ENCODE data around the gene KCNH2. TPM values are rescaled to one million over a fixed set of nuclear protein-coding genes. Genes with fewer than 3 reads are reported as not detected.

The KCNH2 gene
- total and polyA plus RNA-seq, 2 experiments from 2014 or later = 2.6 to 14.7 TPM

GRCh38 chr7:150972023-150972468 lies 6.1 kb downstream of the KCNH2 start:
- H3K9me2 ChIP-seq (ENCODE audit: insufficient read depth) = no peaks in the 10 kb centered on the region
- peaks cover 26% of the 10 kb centered on the region for H3K27me3 ChIP-seq (ENCODE audit: insufficient read depth)
- no peak overlapping the region for H2AFZ ChIP-seq
- H3F3A ChIP-seq (replicated peaks; ENCODE audit: low read depth) = no peaks in the 10 kb centered on the region
- no peaks in the 10 kb centered on the region for H4K20me1 ChIP-seq (replicated peaks; ENCODE audit: insufficient read depth)
- H3K4me2 ChIP-seq = no peak overlapping the region
- H3K79me2 ChIP-seq (replicated peaks; ENCODE audit: insufficient read depth) = no peaks in the 10 kb centered on the region
- Mint-ChIP-seq H3K4me1 (peaks cover 55% of the 10 kb centered on the region), H3K27me3 (ENCODE audit: insufficient read depth, low read depth, poor library complexity) (peaks cover 35% of the 10 kb centered on the region), H3K27ac (no peak overlapping the region), H3K9me3 (no peaks in the 10 kb centered on the region), H3K36me3 (ENCODE audit: low read depth) (no peaks in the 10 kb centered on the region), H3K4me3 (no peak overlapping the region)
- DNase-seq (ENCODE audit: low spot score) (no peak), ATAC-seq (no peak)
- no peak overlapping the region for H3K27ac ChIP-seq (ENCODE audit: low read depth)
- H3K4me3 ChIP-seq = no peak overlapping the region
- peaks cover 37% of the 10 kb centered on the region for H3K4me1 ChIP-seq (ENCODE audit: insufficient read depth)
- TF ChIP-seq CREB1 (CRISPR knock-in tag; IDR thresholded peaks at IDR 0.05; ENCODE audit: low read depth) (no peak), ZNF114 (CRISPR knock-in tag; IDR thresholded peaks at IDR 0.05) (no peak), STAT1 (IDR thresholded peaks at IDR 0.05; ENCODE audit: unreplicated experiment) (no peak), POLR2AphosphoS5 (IDR thresholded peaks at IDR 0.05; ENCODE audit: low read depth) (no peak), JUNB (IDR thresholded peaks at IDR 0.05; ENCODE audit: unreplicated experiment) (no peak), EZH2phosphoT487 (IDR thresholded peaks at IDR 0.05; ENCODE audit: unreplicated experiment) (no peak), ETS1 (IDR thresholded peaks at IDR 0.05) (no peak), ZNF331 (CRISPR knock-in tag; IDR thresholded peaks at IDR 0.05; ENCODE audit: low read depth) (no peak), EZH2 (IDR thresholded peaks at IDR 0.05; ENCODE audit: low read depth, unreplicated experiment) (no peak), NANOG (IDR thresholded peaks at IDR 0.05; ENCODE audit: borderline replicate concordance) (no peak)
- TF ChIP-seq, protein P1, sequence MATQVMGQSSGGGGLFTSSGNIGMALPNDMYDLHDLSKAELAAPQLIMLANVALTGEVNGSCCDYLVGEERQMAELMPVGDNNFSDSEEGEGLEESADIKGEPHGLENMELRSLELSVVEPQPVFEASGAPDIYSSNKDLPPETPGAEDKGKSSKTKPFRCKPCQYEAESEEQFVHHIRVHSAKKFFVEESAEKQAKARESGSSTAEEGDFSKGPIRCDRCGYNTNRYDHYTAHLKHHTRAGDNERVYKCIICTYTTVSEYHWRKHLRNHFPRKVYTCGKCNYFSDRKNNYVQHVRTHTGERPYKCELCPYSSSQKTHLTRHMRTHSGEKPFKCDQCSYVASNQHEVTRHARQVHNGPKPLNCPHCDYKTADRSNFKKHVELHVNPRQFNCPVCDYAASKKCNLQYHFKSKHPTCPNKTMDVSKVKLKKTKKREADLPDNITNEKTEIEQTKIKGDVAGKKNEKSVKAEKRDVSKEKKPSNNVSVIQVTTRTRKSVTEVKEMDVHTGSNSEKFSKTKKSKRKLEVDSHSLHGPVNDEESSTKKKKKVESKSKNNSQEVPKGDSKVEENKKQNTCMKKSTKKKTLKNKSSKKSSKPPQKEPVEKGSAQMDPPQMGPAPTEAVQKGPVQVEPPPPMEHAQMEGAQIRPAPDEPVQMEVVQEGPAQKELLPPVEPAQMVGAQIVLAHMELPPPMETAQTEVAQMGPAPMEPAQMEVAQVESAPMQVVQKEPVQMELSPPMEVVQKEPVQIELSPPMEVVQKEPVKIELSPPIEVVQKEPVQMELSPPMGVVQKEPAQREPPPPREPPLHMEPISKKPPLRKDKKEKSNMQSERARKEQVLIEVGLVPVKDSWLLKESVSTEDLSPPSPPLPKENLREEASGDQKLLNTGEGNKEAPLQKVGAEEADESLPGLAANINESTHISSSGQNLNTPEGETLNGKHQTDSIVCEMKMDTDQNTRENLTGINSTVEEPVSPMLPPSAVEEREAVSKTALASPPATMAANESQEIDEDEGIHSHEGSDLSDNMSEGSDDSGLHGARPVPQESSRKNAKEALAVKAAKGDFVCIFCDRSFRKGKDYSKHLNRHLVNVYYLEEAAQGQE (IDR thresholded peaks at IDR 0.05; ENCODE audit: unreplicated experiment) = no peak
- TF ChIP-seq, protein P2, sequence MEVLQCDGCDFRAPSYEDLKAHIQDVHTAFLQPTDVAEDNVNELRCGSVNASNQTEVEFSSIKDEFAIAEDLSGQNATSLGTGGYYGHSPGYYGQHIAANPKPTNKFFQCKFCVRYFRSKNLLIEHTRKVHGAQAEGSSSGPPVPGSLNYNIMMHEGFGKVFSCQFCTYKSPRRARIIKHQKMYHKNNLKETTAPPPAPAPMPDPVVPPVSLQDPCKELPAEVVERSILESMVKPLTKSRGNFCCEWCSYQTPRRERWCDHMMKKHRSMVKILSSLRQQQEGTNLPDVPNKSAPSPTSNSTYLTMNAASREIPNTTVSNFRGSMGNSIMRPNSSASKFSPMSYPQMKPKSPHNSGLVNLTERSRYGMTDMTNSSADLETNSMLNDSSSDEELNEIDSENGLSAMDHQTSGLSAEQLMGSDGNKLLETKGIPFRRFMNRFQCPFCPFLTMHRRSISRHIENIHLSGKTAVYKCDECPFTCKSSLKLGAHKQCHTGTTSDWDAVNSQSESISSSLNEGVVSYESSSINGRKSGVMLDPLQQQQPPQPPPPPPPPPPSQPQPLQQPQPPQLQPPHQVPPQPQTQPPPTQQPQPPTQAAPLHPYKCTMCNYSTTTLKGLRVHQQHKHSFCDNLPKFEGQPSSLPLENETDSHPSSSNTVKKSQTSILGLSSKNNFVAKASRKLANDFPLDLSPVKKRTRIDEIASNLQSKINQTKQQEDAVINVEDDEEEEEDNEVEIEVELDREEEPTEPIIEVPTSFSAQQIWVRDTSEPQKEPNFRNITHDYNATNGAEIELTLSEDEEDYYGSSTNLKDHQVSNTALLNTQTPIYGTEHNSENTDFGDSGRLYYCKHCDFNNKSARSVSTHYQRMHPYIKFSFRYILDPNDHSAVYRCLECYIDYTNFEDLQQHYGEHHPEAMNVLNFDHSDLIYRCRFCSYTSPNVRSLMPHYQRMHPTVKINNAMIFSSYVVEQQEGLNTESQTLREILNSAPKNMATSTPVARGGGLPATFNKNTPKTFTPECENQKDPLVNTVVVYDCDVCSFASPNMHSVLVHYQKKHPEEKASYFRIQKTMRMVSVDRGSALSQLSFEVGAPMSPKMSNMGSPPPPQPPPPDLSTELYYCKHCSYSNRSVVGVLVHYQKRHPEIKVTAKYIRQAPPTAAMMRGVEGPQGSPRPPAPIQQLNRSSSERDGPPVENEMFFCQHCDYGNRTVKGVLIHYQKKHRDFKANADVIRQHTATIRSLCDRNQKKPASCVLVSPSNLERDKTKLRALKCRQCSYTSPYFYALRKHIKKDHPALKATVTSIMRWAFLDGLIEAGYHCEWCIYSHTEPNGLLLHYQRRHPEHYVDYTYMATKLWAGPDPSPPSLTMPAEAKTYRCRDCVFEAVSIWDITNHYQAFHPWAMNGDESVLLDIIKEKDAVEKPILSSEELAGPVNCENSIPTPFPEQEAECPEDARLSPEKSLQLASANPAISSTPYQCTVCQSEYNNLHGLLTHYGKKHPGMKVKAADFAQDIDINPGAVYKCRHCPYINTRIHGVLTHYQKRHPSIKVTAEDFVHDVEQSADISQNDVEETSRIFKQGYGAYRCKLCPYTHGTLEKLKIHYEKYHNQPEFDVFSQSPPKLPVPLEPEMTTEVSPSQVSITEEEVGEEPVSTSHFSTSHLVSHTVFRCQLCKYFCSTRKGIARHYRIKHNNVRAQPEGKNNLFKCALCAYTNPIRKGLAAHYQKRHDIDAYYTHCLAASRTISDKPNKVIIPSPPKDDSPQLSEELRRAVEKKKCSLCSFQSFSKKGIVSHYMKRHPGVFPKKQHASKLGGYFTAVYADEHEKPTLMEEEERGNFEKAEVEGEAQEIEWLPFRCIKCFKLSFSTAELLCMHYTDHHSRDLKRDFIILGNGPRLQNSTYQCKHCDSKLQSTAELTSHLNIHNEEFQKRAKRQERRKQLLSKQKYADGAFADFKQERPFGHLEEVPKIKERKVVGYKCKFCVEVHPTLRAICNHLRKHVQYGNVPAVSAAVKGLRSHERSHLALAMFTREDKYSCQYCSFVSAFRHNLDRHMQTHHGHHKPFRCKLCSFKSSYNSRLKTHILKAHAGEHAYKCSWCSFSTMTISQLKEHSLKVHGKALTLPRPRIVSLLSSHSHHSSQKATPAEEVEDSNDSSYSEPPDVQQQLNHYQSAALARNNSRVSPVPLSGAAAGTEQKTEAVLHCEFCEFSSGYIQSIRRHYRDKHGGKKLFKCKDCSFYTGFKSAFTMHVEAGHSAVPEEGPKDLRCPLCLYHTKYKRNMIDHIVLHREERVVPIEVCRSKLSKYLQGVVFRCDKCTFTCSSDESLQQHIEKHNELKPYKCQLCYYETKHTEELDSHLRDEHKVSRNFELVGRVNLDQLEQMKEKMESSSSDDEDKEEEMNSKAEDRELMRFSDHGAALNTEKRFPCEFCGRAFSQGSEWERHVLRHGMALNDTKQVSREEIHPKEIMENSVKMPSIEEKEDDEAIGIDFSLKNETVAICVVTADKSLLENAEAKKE (CRISPR knock-in tag; IDR thresholded peaks at IDR 0.05) = no peak
- TF ChIP-seq, protein P3, sequence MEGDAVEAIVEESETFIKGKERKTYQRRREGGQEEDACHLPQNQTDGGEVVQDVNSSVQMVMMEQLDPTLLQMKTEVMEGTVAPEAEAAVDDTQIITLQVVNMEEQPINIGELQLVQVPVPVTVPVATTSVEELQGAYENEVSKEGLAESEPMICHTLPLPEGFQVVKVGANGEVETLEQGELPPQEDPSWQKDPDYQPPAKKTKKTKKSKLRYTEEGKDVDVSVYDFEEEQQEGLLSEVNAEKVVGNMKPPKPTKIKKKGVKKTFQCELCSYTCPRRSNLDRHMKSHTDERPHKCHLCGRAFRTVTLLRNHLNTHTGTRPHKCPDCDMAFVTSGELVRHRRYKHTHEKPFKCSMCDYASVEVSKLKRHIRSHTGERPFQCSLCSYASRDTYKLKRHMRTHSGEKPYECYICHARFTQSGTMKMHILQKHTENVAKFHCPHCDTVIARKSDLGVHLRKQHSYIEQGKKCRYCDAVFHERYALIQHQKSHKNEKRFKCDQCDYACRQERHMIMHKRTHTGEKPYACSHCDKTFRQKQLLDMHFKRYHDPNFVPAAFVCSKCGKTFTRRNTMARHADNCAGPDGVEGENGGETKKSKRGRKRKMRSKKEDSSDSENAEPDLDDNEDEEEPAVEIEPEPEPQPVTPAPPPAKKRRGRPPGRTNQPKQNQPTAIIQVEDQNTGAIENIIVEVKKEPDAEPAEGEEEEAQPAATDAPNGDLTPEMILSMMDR (conservative IDR thresholded peaks at IDR 0.05; ENCODE audit: low read depth in 2 of 2) = no peak
- no peaks in the 10 kb centered on the region for H3K36me3 ChIP-seq (ENCODE audit: insufficient read depth)

Measured in GM23338 (cell line).